ENCODE data around the gene C5. TPM values are rescaled to one million over a fixed set of nuclear protein-coding genes. Genes with fewer than 3 reads are reported as not detected.
A peak's percentile ranks its signal among the peaks of the same experiment; 100 is the strongest.

The C5 gene
- total RNA-seq, 1 donor from 2014 or later = 2.0 TPM

DNA sequence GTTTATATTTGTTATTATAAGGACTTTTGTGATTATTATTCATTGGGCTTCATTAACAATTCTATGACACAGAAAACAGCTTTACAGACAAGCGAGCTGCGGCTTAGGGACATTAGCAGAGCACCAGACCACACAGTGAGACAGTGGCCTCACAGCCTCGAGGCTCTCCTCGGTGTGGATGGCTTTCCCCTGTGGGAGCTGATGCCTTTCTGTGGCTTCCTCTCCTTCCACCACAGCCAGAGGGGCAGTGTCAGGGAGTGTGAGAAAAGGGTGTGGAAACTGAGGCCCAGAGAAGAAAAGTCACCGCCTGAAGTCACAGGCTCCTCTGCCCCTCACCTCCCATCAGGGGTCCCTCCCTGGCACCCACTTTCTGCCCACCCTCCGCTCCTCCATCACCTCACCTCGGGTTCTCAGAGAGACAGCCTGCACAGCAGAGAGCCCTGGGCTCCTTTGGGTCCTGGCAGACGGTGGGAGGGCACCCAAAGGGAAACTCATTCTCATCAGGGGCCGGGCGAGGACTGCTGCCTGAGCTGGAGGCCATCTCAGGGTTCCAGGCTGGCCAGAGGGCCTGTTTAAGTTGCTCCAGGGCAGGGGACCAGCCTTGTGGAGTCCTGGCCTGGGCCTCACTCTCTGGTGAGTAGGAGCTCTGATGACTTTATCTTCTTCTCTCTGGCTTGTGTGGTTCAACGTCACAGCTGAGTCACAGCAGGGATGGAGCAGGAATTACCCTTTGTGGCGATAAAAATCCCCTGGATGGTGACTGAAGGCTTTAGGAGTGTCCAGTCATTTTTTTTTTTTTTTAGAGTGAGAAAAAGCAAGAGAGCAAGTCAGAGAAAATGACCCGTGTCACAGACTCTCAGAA, 124.3 kb downstream of the C5 start:
- intact Hi-C loops (cut with DNase I) = no loop called here
- H3K4me1 ChIP-seq = peaks cover 15% of the 10 kb centered on the region
- no peak overlapping the region for H3K4me3 ChIP-seq
- no peaks in the 10 kb centered on the region for H3K36me3 ChIP-seq
- no peak for DNase-seq (ENCODE audit: extremely low spot score in 2 of 2)
- TF ChIP-seq POLR2AphosphoS5 (IDR thresholded peaks at IDR 0.05; ENCODE audit: insufficient read depth in 1 of 2, low read depth in 1 of 2) (peak in 1 of 2 donors; percentile 31), POLR2A (IDR thresholded peaks at IDR 0.05) (no peak)
- H3K27ac ChIP-seq = peak overlapping the region; percentile 55
- H3K9me3 ChIP-seq = no peaks in the 10 kb centered on the region
- H3K27me3 ChIP-seq = no peaks in the 10 kb centered on the region

DNA sequence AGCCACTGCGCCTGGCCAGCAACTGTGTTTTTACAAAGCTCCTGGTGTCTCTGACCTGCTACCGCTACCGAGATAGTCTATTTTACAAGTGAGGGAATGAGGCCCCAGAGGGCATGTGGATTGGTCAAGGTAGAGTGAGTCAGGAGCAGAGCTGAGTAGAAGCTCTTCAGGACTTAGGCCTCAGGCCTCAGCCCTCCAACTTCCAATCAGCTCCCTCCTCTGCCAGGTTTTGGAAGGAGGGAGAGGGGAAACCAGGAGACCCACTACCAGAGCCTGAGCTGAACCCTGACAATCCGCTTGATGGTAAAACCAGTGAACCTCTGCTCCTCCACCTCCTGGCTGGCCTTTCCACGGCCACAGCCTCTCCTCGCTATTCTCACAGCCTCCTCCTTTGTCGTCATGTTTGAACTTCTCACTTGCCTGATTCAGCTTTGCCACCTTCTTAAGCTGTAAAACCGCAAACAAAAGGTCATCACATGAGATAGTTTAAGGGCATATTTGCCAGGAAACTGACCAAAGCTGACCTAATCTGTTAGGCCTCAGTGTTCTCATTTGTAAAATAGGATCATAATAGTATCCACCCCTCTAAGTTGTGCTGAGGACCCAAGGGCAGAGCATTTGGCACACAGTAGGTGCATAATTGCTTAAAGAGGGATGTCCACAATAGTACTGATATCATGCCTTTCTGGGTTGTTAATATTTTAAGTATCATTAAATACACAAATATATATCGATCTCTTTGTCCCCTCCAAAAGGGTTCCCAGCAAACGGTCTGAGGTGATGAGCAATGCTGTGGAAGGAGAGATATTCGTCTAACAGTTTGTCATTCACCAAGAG, 125.2 kb downstream of the C5 start:
- Histone ChIP-seq H3K4me1 (peaks cover 13% of the 10 kb centered on the region), H3K4me3 (no peak overlapping the region), H3K36me3 (no peaks in the 10 kb centered on the region), H3K27me3 (no peaks in the 10 kb centered on the region), H3K27ac (peak overlapping the region; percentile 55), H3K9me3 (no peaks in the 10 kb centered on the region)
- no peak for DNase-seq (ENCODE audit: extremely low spot score in 2 of 2)
- TF ChIP-seq POLR2AphosphoS5 (IDR thresholded peaks at IDR 0.05; ENCODE audit: insufficient read depth in 1 of 2, low read depth in 1 of 2) (no peak), POLR2A (IDR thresholded peaks at IDR 0.05) (no peak)
- TF ChIP-seq, protein P1, sequence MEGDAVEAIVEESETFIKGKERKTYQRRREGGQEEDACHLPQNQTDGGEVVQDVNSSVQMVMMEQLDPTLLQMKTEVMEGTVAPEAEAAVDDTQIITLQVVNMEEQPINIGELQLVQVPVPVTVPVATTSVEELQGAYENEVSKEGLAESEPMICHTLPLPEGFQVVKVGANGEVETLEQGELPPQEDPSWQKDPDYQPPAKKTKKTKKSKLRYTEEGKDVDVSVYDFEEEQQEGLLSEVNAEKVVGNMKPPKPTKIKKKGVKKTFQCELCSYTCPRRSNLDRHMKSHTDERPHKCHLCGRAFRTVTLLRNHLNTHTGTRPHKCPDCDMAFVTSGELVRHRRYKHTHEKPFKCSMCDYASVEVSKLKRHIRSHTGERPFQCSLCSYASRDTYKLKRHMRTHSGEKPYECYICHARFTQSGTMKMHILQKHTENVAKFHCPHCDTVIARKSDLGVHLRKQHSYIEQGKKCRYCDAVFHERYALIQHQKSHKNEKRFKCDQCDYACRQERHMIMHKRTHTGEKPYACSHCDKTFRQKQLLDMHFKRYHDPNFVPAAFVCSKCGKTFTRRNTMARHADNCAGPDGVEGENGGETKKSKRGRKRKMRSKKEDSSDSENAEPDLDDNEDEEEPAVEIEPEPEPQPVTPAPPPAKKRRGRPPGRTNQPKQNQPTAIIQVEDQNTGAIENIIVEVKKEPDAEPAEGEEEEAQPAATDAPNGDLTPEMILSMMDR (IDR thresholded peaks at IDR 0.05) = no peak
- intact Hi-C loops (cut with DNase I) = no loop called here

DNA sequence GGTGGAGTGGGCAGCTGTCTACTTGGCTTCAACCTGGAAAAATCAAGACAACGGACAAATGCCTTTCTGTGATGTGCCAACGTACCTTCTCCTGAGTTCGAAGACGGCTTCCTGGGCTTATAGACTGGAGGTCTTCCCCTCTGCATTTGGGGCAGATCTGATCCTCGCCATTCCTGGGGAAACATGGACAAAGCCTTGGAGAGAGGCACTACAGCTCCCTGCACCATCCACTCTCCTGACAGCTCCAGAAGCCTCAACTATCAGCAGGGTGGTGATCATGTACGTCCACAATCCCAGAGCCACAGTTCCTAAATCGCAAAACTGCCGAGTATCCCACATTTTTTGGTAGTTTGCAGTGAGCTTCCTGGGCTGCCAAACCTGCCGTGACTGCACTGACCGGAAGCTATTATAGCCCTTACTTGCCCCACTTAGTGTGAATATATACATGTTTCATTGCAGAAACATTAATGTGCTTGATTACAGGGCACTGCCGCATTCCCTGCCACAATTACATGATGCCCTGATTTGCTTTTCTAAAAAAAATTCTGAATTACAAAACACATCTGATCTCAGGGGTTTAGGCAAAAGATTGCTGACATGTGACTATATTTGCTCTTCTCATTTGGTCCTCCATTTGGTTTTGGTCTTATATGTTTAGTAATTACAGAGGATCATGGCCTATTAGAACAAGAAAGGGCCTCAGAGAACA, 126.3 kb downstream of the C5 start:
- no peaks in the 10 kb centered on the region for H3K9me3 ChIP-seq
- no peak for DNase-seq (ENCODE audit: extremely low spot score in 2 of 2)
- TF ChIP-seq, protein P1 (IDR thresholded peaks at IDR 0.05) = no peak
- TF ChIP-seq POLR2A (IDR thresholded peaks at IDR 0.05) (no peak), POLR2AphosphoS5 (IDR thresholded peaks at IDR 0.05; ENCODE audit: insufficient read depth in 1 of 2, low read depth in 1 of 2) (no peak)
- peaks cover 15% of the 10 kb centered on the region for H3K4me1 ChIP-seq
- no peaks in the 10 kb centered on the region for H3K36me3 ChIP-seq
- no peak overlapping the region for H3K4me3 ChIP-seq
- intact Hi-C loops (cut with DNase I) = no loop called here
- H3K27ac ChIP-seq = no peak overlapping the region
- H3K27me3 ChIP-seq = no peaks in the 10 kb centered on the region

DNA sequence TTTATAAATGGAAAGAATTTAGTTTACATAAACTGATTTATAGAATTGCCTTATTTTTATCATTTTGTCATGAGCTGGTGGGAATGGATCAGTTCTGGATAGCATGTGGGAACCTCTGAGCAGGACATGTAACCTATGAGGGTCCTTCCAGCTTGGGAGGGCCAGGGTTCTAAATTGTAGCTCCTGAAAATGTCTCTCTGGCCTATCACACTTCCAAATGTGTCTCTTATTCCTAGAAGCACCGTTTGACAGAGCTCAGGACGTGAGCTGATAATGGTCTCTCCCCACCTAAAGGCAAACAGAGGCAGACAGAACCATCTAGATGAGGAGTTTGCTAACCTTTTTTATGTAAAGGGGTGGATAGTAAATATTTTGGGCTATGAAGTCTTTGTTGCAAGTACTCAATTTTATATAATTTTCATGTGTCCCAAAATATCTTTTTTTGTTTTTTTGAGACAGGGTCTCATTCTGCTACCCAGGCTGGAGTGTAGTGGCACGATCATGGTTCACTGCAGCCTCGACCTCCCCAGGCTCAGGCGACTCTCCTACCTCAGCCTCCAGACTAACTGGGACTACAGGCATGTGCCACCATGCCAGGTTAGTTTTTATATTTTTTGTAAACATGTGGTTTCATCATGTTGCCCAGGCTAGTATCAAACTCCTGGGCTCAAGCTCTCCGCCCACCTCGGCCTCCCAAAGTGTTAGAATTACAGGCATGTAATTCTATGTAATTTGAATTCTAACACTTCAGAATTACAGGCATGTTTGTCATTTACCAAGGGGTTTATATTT, 127.5 kb downstream of the C5 start:
- TF ChIP-seq POLR2AphosphoS5 (IDR thresholded peaks at IDR 0.05; ENCODE audit: insufficient read depth in 1 of 2, low read depth in 1 of 2) = no peak
- no peak for TF ChIP-seq POLR2A (IDR thresholded peaks at IDR 0.05)
- TF ChIP-seq, protein P1 (IDR thresholded peaks at IDR 0.05) = no peak
- Histone ChIP-seq H3K36me3 (no peaks in the 10 kb centered on the region), H3K9me3 (no peaks in the 10 kb centered on the region), H3K4me1 (peaks cover 17% of the 10 kb centered on the region), H3K4me3 (no peak overlapping the region), H3K27ac (no peak overlapping the region), H3K27me3 (no peaks in the 10 kb centered on the region)
- DNase-seq (ENCODE audit: extremely low spot score in 2 of 2) = no peak
- intact Hi-C loops (cut with DNase I) = no loop called here

Measured in vagina (tissue), 2 donors.